Measurements from ENCODE around the gene RLN3.
"Not testable (repeated sequence)": the region's sequence is repeated elsewhere in the genome, so short reads cannot be mapped to it uniquely, and the experiment has no call there.

The RLN3 gene

DNA sequence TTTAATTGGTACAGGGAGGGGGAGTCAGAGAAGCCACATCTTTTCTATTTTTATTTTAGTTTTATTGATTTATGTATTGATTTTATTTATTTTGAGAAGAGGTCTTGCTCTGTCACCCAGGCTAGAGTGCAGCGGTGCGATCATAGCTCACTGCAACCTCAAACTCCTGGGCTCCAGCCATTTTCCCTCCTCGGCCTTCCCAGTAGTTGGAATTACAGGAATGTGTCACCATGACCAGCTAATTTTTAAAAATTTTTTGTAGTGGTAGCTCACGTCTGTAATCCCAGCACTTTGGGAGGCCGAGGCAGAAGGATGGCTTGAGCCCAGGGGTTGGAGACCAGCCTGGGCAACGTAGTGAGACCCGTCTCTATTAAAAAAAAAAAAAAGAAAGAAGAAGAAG is 7.8 kb downstream of the RLN3 start:
- TF ChIP-seq, protein P1, sequence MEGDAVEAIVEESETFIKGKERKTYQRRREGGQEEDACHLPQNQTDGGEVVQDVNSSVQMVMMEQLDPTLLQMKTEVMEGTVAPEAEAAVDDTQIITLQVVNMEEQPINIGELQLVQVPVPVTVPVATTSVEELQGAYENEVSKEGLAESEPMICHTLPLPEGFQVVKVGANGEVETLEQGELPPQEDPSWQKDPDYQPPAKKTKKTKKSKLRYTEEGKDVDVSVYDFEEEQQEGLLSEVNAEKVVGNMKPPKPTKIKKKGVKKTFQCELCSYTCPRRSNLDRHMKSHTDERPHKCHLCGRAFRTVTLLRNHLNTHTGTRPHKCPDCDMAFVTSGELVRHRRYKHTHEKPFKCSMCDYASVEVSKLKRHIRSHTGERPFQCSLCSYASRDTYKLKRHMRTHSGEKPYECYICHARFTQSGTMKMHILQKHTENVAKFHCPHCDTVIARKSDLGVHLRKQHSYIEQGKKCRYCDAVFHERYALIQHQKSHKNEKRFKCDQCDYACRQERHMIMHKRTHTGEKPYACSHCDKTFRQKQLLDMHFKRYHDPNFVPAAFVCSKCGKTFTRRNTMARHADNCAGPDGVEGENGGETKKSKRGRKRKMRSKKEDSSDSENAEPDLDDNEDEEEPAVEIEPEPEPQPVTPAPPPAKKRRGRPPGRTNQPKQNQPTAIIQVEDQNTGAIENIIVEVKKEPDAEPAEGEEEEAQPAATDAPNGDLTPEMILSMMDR (conservative IDR thresholded peaks at IDR 0.05; ENCODE audit: low read length) = no peak
- H3K4me3 ChIP-seq (ENCODE audit: low read length) = no peak overlapping the region
- peak; percentile 75 for DNase-seq (ENCODE audit: low read depth)

DNA sequence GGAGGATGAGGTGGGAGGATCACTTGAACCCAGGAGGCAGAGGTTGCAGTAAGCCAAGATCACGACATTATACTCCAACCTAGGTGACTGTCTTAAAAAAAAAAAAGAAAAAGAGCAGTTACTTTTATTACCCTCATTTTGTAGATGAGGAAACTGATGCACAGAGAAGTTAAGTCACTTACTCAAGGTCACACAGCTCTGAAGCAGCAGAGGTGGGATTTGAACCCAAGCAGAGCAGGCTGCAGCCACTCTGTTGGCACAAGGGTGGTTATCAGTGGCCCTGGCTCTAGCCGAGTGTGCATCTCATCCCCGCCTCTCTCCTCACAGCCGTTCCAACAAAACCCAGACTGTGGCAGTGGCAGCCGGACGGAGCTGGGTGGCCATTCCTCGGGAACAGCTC is 11.2 kb downstream of the RLN3 start:
- H3K4me3 ChIP-seq (ENCODE audit: low read length) = no peak overlapping the region

DNA sequence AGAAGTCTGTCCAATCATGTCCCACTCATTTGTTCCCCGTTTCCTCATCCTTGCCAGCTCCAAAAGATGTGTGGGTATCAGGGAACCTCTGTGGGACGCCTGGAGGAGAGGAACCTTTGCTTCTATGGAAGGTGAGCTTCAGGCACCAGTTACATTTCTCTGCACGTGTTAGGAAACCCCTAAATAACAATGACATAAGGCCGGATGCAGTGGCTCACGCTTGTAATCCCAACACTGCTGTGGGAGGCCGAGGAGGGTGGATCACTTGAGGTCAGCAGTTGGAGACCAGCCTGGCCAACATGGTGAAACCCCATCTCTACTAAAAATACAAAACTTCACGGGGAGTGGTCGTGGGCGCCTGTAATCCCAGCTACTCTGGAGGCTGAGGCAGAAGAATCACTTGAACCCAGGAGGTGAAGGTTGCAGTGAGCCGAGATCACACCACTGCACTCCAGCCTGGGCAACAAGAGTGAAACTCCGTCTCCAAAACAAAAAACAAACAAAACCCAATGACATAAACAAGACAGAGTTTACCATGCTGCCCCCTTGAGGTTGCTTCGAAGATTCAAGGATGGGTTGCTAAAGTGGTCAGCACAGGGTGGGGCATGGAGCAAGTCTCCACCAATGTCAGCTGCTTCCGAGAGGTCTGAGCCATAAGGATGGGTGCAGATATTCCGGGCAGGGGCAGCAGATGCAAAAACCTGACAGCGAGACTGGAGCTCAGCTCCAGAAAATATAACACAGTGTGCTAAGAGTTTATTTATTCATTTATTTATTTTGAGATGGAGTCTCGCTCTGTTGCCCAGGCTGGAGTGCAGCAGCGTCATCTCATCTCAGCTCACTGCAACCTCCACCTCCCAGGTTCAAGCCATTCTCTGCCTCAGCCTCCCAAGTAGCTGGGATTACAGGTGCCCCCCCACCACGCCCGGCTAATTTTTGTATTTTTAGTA is 15.0 kb downstream of the RLN3 start:
- not testable (repeated sequence) for H3K4me3 ChIP-seq (ENCODE audit: low read length)
- peak; percentile 79 for DNase-seq (ENCODE audit: low read depth)
- TF ChIP-seq, protein P1 (conservative IDR thresholded peaks at IDR 0.05; ENCODE audit: low read length) = peak; percentile 65

More for the DNA sequence above, 11.2 kb downstream of the RLN3 start:
- no peak for DNase-seq (ENCODE audit: low read depth)
- TF ChIP-seq, protein P1 (conservative IDR thresholded peaks at IDR 0.05; ENCODE audit: low read length) = no peak

DNA sequence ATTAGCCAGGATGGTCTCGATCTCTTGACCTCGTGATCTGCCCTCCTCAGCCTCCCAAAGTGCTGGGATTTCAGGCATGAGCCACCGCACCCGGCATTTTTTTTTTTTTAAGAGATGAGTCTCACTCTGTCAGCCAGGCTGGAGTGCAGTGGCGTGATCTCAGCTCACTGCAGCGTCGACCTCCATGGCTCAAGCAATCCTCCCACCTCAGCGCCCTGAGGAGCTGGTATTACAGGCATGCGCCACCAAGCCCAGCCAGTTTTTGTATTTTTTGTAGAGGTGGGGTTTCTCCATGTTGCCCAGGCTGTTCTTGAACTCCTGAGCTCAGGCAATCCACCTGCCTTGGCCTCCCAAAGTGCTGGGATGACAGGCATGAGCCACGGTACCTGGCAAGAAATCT is 19.9 kb downstream of the RLN3 start:
- DNase-seq (ENCODE audit: low read depth); H3K4me3 ChIP-seq (ENCODE audit: low read length): not testable (repeated sequence)

DNA sequence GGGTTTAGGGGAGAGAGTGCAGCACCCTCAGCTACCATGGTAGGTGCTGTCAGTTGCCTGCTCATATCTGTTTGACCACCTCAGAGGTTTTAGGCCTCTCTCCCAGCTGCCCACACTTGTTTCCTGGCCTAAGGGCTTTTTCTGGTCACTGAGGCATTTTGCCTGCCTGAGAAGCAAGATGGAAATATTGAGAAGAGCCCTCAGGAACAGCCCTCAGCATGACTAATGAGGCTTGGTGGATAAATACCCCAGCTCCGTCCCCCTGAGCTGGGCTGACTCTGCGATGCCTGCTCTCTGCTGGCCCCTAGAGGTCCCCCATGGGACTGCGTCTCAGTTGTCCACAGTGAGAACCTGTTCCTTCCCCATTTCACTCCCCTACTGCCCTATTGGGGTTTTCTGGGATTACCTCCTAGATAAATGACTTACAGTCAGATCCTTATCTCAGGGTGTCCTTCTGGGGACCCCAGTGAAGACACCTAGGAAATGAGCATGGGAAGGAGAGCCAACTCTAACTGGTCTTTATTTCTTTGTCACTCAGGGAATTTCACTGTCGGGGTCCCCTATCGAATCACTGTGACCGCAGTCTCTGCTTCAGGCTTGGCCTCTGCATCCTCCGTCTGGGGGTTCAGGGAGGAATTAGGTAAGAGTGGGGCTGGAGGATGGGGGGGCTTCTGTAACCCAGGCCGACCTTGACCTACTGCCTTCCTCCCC is 20.6 kb downstream of the RLN3 start:
- no peak for DNase-seq (ENCODE audit: low read depth)

DNA sequence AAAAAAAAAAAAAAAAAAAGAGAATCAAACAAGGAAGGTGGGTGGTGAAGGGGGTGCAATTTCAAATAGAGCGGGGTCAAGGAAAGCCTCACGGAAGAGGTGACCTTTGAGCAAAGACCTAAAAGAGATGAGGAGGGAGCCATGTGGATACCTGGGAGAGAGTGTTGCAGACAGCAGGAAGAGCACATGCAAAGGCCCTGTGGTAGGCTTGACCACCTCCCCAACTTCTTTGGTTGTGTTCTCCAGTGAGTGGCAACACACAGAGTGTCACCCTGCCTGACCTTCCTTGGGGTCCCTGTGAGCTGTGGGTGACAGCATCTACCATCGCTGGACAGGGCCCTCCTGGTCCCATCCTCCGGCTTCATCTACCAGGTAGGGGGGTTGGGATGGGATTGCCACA is 22.6 kb downstream of the RLN3 start:
- H3K4me3 ChIP-seq (ENCODE audit: low read length) = no peak overlapping the region
- DNase-seq (ENCODE audit: low read depth) = no peak
- TF ChIP-seq, protein P1 (conservative IDR thresholded peaks at IDR 0.05; ENCODE audit: low read length) = no peak

More for the DNA sequence above, 20.6 kb downstream of the RLN3 start:
- H3K4me3 ChIP-seq (ENCODE audit: low read length) = no peak overlapping the region
- TF ChIP-seq, protein P1 (conservative IDR thresholded peaks at IDR 0.05; ENCODE audit: low read length) = peak; percentile 75

DNA sequence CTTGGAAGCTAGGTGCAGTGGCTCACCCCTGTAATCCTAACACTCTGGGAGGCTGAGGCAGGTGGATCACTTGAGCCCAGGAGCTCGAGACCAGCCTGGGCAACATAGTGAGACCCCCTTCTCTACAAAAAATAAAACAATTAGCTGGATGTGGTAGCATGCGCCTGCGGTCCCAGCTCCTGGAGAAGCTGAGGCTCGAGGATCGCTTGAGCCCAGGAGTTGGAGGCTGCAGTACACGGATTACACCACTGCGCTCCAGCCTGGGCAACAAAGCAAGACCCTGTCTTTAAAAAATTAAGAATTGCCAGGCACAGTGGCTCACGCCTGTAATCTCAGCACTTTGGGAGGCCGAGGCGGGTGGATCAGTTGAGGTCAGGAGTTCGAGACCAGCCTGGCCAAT is 23.0 kb downstream of the RLN3 start:
- DNase-seq (ENCODE audit: low read depth); H3K4me3 ChIP-seq (ENCODE audit: low read length): not testable (repeated sequence)

DNA sequence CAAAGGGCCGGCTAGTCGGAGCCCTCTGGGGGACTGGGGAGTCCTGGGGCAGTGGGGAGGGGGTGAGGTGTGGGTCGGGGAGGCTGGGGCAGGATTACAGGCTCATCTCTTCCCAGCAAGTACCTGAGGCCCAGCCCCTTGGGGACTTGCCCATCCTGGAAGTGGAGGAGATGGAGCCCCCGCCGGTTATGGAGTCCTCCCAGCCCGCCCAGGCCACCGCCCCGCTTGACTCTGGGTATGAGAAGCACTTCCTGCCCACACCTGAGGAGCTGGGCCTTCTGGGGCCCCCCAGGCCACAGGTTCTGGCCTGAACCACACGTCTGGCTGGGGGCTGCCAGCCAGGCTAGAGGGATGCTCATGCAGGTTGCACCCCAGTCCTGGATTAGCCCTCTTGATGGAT is 24.0 kb downstream of the RLN3 start:
- no peak for DNase-seq (ENCODE audit: low read depth)
- no peak overlapping the region for H3K4me3 ChIP-seq (ENCODE audit: low read length)
- TF ChIP-seq, protein P1 (conservative IDR thresholded peaks at IDR 0.05; ENCODE audit: low read length) = no peak

Measured in AG10803 (cell line).